IPS-NIHi7 (cell line): ENCODE results near the gene TLDC2.
"Not testable (repeated sequence)": the region's sequence is repeated elsewhere in the genome, so short reads cannot be mapped to it uniquely, and the experiment has no call there.

ENCODE experiments used
- DNase-seq: peaks from one replicate; pipeline ENCODE4 v3.0.0; 2012; ENCODE audit warnings: mixed read lengths; ENCODE audit errors: extremely low spot score

The TLDC2 gene

DNA sequence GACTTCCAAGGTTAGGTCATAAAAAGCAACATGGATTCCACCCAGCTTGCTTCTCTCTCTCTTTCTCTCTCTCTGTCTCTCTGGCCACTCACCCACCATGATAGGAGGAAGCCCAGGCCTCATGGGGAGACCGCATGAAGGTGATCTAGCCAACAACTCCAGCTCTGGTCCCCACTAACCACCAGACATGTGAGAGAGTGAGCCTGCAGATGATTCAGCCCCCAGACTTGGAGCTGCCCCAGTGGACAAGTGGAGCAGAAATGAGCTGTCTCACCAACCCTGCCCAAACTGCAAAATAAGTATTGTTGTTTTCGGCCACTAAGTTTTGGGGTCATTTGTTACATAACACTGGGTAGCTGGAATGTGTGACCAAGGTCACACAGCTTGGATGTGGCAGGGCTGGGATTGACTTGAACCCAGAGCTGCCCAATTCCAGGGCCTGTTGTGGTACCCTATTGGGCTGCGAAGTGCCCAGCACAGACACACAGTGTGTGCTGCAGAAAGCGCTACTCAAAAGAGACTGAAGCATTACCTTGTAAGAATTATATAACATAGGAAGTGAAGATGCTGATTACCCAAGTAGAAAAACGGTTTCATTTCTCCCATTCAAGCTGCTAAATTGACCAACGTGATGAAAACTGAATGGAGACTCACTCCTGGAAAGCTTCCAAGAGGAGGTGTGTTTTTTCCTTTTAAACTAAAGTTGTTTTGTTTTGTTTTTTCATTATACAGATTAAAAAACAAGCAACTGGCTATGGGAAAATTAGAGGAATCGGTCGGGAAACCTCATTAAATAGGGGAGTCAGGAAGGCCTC is 9.1 kb upstream of the TLDC2 start:
- no peak for DNase-seq

DNA sequence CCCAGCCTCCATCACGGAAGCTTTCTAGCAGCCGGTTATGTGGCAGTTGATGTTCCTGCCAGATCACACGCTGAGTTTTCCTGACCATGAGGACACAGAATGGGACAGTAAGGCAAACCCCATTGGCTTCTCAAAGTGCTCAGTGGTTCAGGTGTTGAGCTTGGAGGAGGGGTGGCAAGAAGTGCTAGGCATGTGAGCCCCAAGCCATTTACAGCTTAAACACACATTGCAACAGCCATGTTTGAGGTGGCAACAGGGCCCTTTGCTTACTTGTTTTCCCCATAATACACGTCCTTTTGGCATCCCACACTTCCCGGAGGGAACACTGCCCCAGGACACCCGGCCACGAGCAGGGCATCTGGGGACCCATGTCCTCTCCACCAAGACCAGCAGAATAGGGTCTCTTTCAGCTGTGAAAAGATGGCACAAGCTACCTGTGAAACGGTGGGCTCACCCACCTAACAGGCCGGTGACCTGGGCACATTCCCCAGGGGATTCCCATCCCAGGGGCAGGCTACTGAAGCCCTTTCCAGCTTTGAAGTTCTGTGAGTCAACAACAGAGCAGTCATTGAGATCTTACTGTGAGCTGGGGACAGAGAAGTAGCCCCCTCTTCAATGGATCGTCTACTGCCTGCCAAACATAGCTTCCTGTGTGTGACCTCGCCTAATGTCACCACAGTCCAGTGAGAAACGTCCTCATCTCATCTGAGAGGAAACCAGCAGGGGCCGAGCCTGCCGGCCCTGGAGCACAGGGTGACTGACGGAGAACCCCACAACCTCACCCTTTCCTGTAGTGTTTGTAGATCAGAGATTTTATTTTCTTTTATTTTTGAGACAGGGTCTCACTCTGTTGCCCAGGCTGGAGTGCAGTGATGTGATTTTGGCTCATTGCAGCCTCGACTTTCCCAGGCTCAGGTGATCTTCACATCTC is 4.0 kb upstream of the TLDC2 start:
- no peak for DNase-seq

DNA sequence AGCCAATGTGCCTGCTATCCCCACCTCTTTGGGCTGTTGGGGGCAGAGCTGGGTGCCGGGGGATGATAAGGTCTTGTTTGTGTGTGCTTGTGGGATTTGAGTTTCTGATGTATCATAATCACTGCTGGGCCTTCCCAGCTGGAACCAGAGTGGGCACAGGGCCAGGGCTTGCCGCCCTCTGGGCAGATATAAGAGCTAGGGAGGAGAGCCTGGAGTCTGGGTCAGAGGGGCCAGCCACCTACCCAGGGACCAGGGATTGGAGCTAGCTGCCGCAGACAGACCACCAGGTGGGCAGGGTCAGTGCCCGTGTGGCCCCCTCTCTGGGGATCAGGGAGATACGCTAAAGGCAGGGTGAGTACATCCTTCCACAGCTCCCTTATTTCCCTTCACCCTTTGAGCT is 3.1 kb upstream of the TLDC2 start:
- no peak for DNase-seq

DNA sequence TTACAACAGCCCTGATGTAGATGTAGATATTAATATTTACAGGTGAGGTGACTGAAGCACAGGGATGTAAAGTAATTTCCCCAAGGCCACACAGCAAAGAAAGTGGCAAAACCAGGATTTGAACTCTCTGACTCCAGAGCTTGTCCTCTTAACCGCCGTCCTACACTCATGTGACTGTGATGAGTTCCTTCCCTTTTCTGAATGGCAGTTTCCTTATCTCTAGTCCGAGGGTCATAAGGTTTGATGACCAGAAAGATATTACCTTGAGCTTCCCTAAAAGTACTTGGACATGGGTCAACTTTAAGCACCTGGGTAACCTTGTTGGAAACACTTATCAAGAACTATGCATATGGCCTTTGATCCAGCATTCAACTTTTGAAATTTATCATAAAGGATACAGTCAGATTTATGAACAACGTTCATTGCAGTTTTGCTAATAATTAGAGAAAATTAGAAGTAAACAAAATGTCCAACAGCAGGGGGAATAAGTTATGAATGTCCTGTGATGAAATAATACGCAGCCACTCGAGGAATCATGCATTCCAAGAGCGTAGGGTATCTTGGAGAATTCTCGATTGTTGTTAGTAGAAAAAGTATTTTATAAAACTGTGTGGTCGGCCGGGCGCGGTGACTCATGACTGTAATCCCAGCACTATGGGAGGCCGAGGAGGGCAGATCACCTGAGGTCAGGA is 2.3 kb upstream of the TLDC2 start:
- DNase-seq = no peak

DNA sequence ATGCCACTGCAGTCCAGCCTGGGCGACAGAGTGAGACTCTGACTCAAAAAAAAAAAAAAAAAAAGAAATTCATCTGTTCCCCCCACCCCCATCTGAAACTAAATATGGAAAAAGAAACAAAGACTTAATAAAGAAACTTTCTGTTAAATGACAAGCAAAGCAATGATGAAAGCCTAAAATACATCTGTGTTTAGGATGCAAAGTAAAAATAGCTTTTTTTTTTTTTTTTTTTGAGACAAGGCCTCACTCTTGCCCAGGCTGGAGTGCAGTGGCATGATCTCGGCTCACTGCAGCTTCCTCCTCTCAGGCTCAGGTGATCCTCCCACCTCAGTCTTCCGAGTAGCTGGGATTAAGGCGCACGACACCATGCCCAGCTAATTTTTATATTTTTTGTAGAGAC is 845 bp upstream of the TLDC2 start:
- not testable (repeated sequence) for DNase-seq

DNA sequence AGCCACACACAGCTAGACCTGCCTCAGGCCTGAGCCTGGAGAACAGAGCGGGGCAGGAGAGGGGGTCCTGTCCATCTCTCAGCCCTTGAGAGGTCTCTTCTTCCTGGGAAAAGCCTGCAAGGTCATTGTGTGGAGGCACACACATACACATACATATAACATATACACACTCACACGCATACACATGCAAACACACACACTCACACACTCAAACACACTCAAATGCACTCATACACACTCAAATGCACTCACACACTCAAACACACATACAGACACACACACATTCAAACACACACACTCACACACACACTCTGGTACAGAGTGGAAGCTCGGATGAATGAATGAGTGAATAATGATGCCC is 515 bp downstream of the TLDC2 start:
- no peak for DNase-seq

DNA sequence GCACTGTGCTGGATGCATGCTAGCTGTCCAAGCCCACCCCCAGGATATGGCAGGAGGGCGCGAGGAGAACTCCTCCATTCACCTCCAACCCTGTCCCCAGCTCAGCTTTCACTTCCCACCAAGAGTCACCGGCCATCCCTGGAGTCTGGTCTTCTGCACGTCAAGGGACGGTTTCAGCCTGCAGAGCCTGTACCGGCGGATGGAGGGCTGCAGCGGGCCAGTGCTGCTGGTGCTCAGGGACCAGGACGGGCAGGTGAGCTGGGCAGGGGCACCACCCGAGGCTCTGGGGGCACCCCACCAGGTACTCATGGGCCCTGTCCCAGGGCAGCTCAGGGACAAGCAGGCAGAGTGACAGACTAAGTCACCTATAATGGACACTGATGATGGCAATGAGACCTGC is 3.0 kb downstream of the TLDC2 start:
- DNase-seq = no peak

DNA sequence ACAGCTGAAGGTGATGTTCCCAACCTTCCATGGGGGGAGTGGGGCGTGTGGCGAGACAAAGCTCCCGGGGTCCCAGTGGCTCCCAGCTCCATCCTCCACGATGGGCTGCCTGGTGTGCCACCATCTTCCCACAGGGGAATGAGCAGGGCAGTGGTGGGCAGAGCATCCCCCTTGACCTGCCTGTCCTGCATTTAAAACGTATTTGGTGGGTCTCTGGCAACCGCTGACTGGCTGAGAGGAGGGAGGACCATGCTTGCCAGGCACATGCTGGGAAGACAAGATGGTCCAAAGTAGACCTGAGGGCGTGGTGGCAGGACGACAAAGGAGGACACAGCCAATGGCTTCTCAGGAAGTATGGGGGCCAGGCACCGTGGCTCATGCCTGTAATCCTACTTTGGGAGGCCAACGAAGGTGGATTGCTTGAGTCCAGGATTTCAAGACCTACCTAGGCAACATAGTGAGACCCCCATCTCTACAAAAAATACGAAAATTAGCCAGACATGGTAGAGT is 4.9 kb downstream of the TLDC2 start:
- no peak for DNase-seq

DNA sequence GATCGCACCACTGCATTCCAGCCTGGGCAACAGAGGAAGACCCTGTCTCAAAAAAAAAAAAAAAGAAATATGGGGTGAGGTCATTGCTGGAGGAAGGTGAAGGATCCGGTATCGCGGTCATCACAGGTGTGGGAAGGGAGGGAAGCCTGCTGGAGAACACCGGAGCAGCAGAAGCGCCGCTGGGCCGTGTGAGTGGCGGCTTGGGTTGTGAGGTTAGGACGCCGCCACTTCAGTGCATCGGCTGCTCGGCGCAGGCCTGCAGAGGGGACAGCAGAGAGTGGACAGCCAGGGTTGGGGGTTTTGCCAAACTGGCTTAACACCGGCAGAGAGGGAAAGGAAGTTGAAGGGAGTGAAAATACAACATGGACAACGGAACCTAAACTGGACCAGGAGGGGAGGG is 5.4 kb downstream of the TLDC2 start:
- DNase-seq = no peak

DNA sequence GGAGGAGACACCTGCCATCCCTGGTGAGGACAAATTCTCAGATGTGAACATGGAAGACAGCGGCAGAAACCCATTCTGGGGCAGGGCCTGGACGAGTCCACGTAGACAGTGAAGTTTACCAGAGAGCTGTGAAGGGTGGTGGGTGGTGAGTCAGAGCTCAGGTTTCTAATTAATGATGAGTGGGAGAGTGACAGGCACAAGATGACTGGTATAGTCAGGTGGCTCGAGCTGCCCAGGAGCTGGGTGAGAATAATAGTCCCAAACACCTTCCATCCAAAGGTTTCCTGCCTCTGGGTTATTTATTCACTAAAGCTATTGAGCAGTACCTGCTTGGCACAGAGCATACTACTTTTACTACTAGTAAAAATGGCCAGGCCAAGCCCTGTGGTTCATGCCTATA is 6.0 kb downstream of the TLDC2 start:
- no peak for DNase-seq

DNA sequence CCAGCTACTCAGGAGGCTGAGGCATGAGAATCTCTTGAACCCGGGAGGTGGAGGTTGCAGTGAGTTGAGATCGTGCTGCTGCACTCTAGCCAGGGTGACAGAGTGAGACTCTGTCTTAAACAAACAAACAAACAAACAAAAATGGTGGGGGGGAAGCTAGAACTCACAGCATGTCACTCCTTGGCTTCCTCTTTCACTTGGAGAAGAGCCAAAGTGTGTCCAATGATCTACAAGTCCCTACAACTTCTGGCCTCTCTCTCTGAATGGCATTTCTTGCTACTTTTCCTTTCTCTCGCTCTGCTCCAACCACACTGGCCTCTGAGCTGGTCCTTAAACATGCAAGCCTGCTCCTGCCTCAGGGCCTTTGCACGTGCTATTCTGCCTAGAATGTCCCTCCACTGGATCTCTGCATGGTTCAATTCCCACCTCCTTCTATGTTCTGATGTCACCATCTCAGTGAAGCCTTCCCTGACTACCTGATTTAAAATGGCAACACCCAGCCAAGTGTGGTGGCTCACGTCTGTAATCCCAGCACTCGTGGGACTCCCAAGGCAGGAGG is 8.1 kb downstream of the TLDC2 start:
- no peak for DNase-seq

DNA sequence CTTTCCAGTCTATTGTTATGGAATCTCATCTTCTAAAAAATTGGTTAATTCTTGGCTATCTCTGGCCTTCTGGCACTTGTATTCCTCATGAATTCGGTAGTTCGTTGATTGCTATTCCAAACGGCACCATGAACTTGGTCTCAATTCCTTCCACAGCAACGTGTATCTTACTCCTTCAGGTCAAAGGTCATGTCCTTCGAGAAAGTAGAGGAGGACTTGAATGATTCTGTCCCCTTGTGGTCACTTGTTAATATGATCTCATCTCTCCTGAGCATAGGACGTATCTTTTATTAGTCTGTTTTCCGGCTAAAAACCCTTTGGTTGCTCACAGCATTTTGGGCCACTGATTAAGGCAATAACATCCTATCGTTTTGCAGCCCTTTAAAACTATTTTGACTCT is 9.4 kb downstream of the TLDC2 start:
- no peak for DNase-seq

DNA sequence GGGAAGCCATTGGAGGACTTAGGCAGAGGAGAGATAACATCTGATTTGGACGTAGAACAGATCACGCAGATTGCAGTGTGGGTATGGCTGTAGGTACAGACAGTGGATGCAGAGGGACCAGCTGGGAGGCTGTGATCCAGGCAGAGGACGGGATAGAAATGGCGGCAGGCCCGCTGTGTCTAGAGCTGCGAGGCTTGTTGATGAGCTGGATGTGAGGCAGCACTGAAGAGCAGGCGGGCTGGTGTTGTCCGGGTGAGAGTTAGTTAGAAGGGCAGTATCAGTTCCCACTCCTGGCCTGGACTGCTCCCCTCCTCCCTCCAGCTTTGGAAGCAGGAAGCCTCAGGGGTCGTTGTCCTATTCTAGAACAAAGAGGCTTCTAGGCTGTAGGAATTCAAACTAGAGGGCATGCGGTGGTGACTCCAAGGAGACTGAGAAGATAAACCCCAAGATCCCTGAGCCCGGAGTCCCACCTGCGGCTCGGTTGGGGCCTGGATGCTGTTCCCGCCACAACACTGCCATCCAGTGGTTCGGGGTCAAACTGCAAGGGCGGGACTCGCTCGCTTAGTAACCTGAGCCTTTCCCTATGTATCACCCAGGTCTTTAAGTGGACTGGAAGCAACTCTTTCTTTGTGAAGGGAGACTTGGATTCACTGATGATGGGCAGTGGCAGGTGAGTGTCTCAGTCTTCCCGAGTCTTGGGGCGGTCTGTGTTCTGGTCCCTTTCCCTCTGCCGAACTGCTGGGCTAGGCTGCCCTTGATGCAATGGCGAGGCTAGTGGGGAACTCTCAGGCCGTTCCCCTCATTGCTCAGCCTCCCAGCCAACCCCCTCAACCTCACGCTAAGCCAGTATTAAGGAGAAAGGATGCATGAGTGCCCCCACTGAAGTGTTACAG is 11.2 kb downstream of the TLDC2 start:
- DNase-seq = peak; percentile 97

DNA sequence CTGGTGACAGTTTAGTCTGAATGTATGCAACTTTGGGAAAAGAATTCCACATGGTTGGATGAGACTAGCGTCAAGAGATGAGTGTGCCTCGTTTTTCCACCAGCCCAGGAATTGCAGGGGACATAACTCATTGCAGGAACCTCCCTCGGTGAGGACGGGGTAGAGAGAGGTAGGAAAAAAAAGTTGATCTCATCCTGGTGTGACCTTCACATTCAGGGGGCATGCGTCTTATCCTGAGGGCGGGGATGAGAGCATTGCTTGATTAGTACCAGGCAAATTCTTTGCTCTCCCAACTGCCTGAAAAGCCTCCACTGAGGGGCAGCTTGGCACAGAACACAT is 11.8 kb downstream of the TLDC2 start:
- no peak for DNase-seq

DNA sequence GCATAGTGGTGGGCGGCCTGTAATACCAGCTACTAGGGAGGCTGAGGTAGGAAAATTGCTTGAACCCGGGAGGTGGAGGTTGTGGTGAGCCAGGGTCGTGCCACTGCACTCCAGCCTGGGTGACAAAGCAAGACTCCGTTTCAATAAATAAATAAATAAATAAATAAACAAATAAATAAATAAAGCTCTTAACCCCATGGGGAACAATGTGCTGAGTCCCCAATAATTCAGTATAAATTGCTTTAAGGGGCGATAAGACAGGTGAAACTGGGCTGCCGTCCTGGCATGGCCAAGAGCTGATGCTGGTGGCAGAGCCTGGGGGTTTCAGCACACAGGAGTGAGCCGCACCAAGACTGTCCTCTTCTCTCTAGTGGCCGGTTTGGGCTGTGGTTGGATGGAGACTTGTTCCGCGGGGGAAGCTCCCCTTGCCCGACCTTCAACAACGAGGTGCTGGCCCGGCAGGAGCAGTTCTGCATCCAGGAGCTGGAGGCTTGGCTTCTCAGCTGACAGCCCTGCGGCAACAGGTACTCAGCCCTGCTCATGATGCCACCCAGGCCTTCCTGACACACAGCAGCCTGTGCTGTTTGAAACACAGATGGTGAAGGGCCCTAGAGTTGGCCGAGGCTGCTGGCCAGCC is 13.1 kb downstream of the TLDC2 start:
- no peak for DNase-seq

DNA sequence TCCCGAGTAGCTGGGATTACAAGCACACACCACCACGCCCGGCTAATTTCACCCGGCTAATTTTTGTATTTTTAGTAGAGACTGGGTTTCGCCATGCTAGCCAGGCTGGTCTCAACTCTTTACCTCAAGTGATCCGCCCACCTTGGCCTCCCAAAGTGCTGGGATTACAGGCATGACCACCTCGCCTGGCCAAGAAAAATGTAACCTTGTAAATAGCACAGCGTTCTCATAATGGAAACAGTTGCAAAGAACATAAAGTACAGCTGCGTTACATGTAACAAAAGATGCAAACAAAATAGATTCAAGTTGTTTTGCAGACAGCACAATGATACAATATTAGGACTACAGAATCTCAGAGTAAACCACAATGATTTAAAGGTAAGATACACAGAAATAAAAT is 14.6 kb downstream of the TLDC2 start:
- no peak for DNase-seq

DNA sequence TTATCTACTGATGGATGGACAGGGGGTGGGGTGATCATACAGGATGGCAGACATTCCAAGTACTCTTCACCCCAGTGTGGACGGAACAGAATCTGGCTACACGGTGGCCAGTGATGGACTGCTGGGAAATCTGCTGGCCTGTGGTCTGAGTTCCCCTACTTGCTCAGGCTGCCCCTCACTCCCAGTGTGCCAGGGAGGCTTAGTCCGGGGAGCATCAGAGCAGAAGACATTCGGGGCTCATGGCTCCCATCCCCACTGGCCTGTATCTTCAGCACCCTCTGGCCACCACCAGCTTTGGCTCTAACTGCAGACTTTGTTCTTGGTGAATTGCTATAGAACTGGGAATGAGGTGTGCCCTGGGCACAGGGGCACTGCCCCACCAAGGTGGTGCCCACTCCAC is 15.3 kb downstream of the TLDC2 start:
- DNase-seq = no peak

DNA sequence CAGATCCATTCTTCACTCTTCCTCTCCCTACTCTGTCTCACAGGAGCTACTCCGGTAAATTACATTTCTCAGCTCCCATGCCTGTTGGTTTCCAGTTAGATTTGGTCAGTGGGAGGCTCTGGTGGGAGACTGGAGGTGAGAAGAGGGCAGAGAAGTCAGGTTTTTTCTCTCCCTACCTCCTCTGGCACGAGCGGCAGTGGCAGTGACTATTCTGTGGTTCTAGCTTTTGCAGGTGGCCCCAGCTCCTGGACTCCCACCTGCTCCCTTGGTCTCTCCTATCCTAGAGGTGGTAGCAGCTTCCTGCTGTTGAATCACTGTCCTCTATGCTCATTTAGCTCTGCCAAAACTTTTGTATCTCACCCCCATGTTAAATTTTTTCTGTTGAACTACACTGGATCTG is 17.9 kb downstream of the TLDC2 start:
- no peak for DNase-seq

DNA sequence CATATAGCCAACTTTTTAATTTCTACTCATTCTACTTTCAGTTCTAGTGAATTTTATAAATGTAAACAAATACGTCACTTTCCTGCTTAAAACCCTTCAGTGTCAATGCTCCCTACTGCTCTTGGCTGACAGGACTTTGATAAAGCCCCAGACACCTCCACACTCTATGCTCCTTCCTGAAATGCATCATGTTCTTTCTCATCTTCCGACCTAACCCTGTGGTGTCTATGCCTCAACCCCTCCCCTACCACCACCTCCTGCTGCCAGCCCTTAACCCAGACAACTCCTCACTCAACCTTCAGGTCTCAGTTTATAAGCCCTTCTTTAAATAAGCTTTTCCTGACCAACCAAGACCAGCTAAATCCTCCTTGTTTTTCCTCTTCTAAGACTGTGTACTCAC is 19.1 kb downstream of the TLDC2 start:
- no peak for DNase-seq

DNA sequence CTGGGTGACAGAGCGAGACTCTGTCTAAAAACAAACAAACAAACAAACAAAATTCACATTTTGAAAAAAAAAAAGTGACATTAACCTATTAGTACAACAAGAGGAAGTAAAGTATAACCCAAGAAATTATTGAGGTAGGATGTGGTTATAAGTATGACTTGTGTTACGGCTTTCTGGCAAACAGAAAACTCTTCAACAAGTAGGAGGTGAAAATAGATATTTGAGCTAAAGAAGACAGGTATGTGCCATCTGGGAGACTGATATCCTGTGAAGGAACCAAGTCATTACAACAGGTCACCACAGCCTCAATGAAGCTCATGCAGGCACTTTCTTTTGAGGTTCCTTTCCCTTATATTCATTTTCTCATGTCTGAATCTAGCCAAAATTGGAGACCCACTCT is 28.8 kb downstream of the TLDC2 start:
- no peak for DNase-seq

DNA sequence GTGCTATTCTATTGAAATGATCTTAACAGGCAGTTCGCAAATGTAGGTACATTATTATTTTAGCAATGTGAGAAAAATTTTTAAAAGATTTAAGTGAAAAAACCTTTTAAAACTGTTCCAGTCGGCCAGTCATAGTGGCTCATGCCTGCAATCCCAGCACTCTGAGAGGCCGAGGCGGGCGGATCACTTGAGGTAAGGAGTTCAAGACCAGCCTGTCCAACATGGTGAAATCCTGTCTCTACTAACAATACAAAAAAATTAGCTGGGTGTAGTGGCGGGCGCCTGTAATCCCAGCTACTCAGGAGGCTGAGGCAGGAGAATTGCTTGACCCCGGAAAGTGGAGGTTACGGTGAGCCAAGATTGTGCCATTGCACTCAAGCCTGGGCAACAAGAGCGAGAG is 29.6 kb downstream of the TLDC2 start:
- DNase-seq = not testable (repeated sequence)
